Astrocyte of the spinal cord (primary cell): ENCODE measurements around the gene CDC42BPA.

Experiments used
- DNase-seq: peaks from one replicate; pipeline ENCODE4 v3.0.0; 2011; ENCODE audit warnings: low read depth, low spot score
- H3K4me3 ChIP-seq: 2 replicates; pipeline ENCODE4 v1.5.1; 2011; ENCODE audit warnings: low read depth, mild to moderate bottlenecking, low read length, moderate library complexity
- in situ Hi-C: cut with HindIII; loops from 2 replicates; pipeline ENCODE4 v1.10.0; 2017; ENCODE audit warnings: low sequenced_read_pairs
- TF ChIP-seq, protein P1 (sequence below): IDR thresholded peaks from 2 replicates; pipeline ENCODE4 v1.5.1; 2012; ENCODE audit warnings: low read depth, mild to moderate bottlenecking, low read length, inconsistent platforms

Gene CDC42BPA

DNA sequence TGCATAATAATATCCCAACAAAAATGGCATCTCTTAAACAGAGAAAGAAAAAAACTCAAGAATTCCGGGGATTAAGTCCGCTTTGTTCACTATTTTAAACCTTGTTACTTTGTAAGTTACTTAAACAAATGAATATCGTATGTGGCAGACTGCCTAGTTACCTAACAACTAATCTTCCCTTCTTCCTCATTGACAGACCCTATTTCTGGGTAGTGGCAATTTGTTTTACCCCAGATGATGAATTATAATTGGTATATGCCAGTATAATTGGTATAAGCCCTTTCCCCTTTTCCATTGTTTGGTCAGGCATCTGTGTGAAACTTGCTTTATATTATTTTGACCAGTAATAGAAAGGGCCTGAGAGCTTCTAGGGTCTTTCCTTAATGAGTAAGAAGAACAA lies 52.4 kb downstream of the CDC42BPA start:
- TF ChIP-seq, protein P1, sequence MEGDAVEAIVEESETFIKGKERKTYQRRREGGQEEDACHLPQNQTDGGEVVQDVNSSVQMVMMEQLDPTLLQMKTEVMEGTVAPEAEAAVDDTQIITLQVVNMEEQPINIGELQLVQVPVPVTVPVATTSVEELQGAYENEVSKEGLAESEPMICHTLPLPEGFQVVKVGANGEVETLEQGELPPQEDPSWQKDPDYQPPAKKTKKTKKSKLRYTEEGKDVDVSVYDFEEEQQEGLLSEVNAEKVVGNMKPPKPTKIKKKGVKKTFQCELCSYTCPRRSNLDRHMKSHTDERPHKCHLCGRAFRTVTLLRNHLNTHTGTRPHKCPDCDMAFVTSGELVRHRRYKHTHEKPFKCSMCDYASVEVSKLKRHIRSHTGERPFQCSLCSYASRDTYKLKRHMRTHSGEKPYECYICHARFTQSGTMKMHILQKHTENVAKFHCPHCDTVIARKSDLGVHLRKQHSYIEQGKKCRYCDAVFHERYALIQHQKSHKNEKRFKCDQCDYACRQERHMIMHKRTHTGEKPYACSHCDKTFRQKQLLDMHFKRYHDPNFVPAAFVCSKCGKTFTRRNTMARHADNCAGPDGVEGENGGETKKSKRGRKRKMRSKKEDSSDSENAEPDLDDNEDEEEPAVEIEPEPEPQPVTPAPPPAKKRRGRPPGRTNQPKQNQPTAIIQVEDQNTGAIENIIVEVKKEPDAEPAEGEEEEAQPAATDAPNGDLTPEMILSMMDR = no peak
- no peak for DNase-seq
- no peak overlapping the region for H3K4me3 ChIP-seq
- in situ Hi-C loops = no loop called here

DNA sequence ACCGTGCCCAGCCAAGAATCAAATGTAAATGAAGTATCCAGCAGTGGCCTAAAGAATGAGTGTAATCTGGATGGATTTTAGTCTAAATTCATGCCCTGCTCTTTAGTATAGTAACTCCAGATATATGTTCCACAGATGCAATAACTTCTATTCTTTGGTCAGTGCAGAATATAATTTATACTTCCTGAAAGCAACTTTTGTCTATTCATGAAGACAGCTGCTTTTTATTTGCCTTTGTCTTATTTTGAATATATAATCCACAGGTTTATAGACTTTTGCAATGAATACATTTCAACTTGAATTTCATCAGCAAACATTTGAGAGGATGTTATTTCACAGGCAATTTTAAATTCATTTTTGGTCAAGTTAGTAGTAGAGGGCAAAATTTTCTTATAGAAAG lies 54.4 kb downstream of the CDC42BPA start:
- DNase-seq = no peak
- in situ Hi-C loops = no loop called here
- TF ChIP-seq, protein P1 = no peak
- H3K4me3 ChIP-seq = no peak overlapping the region

DNA sequence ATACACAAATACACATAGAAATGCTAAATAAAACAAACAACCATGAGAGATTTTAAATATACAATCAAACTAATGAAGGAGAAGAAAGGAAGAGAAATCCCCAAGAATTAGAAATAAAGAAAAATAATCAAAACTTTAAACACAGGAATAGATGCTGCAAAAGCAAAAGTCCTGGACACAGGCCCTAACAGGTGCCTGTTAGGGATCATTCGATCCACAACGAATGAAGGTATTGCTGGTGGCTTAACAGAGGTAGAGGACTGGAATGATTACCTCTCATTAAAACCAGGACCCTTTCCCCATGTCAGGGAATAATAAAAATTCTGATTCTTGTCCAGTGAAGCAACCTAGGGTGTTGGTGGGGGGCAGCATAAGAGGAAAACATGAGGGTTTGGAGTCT lies 56.8 kb downstream of the CDC42BPA start:
- no peak overlapping the region for H3K4me3 ChIP-seq
- TF ChIP-seq, protein P1 = no peak
- in situ Hi-C loops = no loop called here
- no peak for DNase-seq

DNA sequence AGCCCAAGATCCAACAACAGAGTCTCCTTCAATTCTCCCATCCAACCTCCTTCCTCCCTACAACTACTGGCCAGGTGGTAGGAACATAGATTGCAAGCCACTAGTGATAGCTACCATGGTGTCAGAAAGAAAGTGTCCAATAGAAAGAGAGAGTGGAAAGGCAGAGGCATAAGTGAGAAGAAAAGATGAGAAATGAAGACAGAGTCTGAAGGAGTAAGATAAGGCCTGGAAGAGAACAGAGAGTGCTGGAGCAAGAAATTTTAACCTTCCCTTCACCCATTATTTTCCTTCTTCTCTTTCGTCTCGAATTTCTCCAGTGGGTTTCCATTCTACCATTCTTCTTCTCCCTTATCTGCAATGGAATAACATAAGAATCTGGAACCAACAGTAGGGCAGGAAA lies 57.9 kb downstream of the CDC42BPA start:
- in situ Hi-C loops = no loop called here
- TF ChIP-seq, protein P1 = no peak
- DNase-seq = no peak
- H3K4me3 ChIP-seq = no peak overlapping the region

DNA sequence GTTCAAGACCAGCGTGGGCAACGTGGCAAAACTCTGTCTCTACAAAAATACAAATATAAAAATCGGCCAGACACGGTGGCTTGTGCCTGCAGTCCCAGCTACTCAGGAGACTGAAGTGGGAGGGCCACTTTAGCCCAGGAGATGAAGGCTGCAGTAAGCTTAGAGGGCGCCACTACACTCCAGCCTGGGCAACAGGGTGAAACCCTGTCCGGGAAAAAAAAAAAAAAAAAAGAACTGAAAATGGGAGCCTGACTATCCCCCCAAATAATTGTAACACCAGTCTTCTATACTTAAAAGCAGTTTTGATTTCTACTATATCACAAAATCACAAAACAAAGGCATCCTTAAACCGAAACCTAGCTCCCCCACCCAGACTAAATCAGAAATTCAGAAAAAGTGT lies 60.3 kb downstream of the CDC42BPA start:
- in situ Hi-C loops = no loop called here
- DNase-seq = no peak
- no peak overlapping the region for H3K4me3 ChIP-seq
- TF ChIP-seq, protein P1 = peak; percentile 4

DNA sequence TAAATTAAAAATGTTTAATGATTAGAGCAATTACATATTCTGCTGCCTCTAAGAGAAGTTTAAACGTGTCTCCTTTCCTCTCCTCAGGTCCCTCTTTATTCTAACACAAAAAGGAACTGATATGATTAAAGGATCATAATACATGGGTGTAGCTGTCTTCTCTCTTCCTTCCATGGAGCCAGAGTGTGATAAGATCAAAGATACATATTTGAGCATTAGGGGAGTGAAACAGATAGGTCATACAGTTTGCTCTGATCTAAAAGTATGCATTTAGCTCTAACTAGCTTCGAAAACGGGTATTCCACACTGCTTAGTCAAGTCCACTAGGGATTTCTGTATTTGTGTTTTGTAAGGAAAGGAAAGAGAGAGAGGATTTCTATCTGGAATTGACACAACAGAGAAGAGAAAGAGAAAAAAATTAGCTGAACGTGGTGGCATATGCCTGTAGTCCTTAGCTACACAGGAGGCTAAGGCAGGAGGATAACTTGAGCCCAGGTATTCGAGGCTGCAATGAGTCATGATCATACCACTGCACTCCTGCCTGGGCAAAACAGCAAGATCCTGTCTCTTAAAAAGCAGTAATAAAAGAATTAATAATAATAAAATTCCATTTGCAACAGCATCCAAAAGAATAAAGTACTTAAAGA lies 63.1 kb downstream of the CDC42BPA start:
- TF ChIP-seq, protein P1 = no peak
- DNase-seq = no peak
- in situ Hi-C loops = no loop called here
- no peak overlapping the region for H3K4me3 ChIP-seq
